ENCODE results near the gene TMEM141.

GRCh38 chr9:136837146-136837855 is 46.2 kb downstream of the TMEM141 start:
- TF ChIP-seq CTCF (IDR thresholded peaks at IDR 0.05): no peak
- no peak for TF ChIP-seq EZH2phosphoT487 (IDR thresholded peaks at IDR 0.05)
